Measurements from ENCODE around the gene CCDC69.

Gene CCDC69

DNA sequence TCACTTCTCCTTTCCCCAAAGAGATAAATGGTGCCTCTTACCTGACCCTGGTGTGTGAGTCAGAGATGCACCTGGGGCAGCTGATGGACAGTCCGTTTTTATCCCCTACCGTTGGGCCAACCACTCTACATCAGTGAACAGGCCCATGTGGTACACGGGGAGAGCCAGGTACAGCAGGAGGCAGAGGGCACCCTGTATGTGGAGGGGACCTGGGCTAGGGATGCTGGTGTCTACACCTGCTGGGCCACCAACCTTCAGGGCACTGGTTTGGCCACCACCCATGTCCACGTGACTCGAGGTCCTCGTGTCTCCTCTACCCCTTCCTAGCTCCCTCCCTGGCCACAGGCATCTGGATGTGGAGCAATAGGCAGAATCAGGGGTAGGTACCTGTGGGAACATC is 43.6 kb downstream of the CCDC69 start:
- H3K27me3 ChIP-seq (ENCODE audit: control insufficient read depth in 3 of 3, insufficient read depth in 3 of 3, low read depth in 1 of 3, low read length in 3 of 3) = peaks cover 0 to 21% (median 0%) of the 10 kb centered on the region in 3 experiments
- no peaks in the 10 kb centered on the region for H3K79me1 ChIP-seq (ENCODE audit: low read depth, low read length)
- H3K14ac ChIP-seq (ENCODE audit: low read length) = no peak overlapping the region
- H3K9me3 ChIP-seq (replicated peaks in 1 of 2; ENCODE audit: control insufficient read depth in 2 of 2, insufficient read depth in 1 of 2, low read depth in 1 of 2, low read length in 2 of 2) = no peaks in the 10 kb centered on the region
- H2AFZ ChIP-seq (ENCODE audit: low read length) = no peak overlapping the region
- H2BK12ac ChIP-seq (ENCODE audit: low read length) = no peak overlapping the region
- H3K4me2 ChIP-seq (ENCODE audit: insufficient read depth, low read length, poor library complexity, severe bottlenecking) = no peak overlapping the region
- no peak overlapping the region for H3K18ac ChIP-seq (ENCODE audit: low read length)
- no peak overlapping the region for H3K23ac ChIP-seq (ENCODE audit: low read depth, low read length, poor library complexity)
- H2AK5ac ChIP-seq (ENCODE audit: low read depth, low read length) = no peak overlapping the region
- no peak overlapping the region for H3K4me3 ChIP-seq (ENCODE audit: low read length in 2 of 2)
- DNase-seq (ENCODE audit: low spot score) = no peak
- no CpG with 5 or more reads among the region's 6 CpGs for WGBS, 2 donors (ENCODE audit: extremely low coverage in 2 of 2, insufficient read length in 2 of 2, insufficient replicate concordance in 1 of 2)
- H4K8ac ChIP-seq (ENCODE audit: low read depth, low read length) = no peak overlapping the region
- H4K91ac ChIP-seq (ENCODE audit: low read depth, low read length, poor library complexity) = no peak overlapping the region
- no peak overlapping the region for H2BK120ac ChIP-seq (ENCODE audit: low read depth, low read length)
- H3K4ac ChIP-seq (ENCODE audit: low read length) = no peak overlapping the region
- peaks cover 0 to 1% of the 10 kb centered on the region in 2 donors for H3K4me1 ChIP-seq (ENCODE audit: control insufficient read depth in 2 of 2, insufficient read depth in 1 of 2, low read depth in 1 of 2, low read length in 2 of 2)
- H3K36me3 ChIP-seq (replicated peaks in 1 of 2; ENCODE audit: control insufficient read depth in 2 of 2, insufficient read depth in 2 of 2, low read length in 2 of 2) = no peaks in the 10 kb centered on the region
- H2BK5ac ChIP-seq (ENCODE audit: low read length) = no peak overlapping the region
- no peak overlapping the region for H2BK15ac ChIP-seq (ENCODE audit: low read length)
- no peak overlapping the region for H3K27ac ChIP-seq (replicated peaks; ENCODE audit: low read length)
- no peak overlapping the region for H3K9ac ChIP-seq (ENCODE audit: low read depth, low read length, poor library complexity)

GRCh38 chr5:151179489-151179840 is 44.4 kb downstream of the CCDC69 start:
- no peak overlapping the region for H3K4me2 ChIP-seq (ENCODE audit: insufficient read depth, low read length, poor library complexity, severe bottlenecking)
- H2BK12ac ChIP-seq (ENCODE audit: low read length) = no peak overlapping the region
- H3K9ac ChIP-seq (ENCODE audit: low read depth, low read length, poor library complexity) = no peak overlapping the region
- H2AFZ ChIP-seq (ENCODE audit: low read length) = no peak overlapping the region
- no peak overlapping the region for H3K4me3 ChIP-seq (ENCODE audit: low read length in 2 of 2)
- no peaks in the 10 kb centered on the region for H3K9me3 ChIP-seq (replicated peaks in 1 of 2; ENCODE audit: control insufficient read depth in 2 of 2, insufficient read depth in 1 of 2, low read depth in 1 of 2, low read length in 2 of 2)
- H2AK5ac ChIP-seq (ENCODE audit: low read depth, low read length) = no peak overlapping the region
- H2BK5ac ChIP-seq (ENCODE audit: low read length) = no peak overlapping the region
- no peak overlapping the region for H2BK120ac ChIP-seq (ENCODE audit: low read depth, low read length)
- no peak overlapping the region for H3K18ac ChIP-seq (ENCODE audit: low read length)
- peaks cover 0 to 21% (median 0%) of the 10 kb centered on the region in 3 experiments for H3K27me3 ChIP-seq (ENCODE audit: control insufficient read depth in 3 of 3, insufficient read depth in 3 of 3, low read depth in 1 of 3, low read length in 3 of 3)
- no peak for DNase-seq (ENCODE audit: low spot score)
- WGBS, 2 donors (ENCODE audit: extremely low coverage in 2 of 2, insufficient read length in 2 of 2, insufficient replicate concordance in 1 of 2) = no CpG with 5 or more reads among the region's 4 CpGs
- no peak overlapping the region for H3K4ac ChIP-seq (ENCODE audit: low read length)
- H3K36me3 ChIP-seq (replicated peaks in 1 of 2; ENCODE audit: control insufficient read depth in 2 of 2, insufficient read depth in 2 of 2, low read length in 2 of 2) = no peaks in the 10 kb centered on the region
- no peak overlapping the region for H3K23ac ChIP-seq (ENCODE audit: low read depth, low read length, poor library complexity)
- no peak overlapping the region for H4K91ac ChIP-seq (ENCODE audit: low read depth, low read length, poor library complexity)
- no peaks in the 10 kb centered on the region for H3K4me1 ChIP-seq (ENCODE audit: control insufficient read depth in 2 of 2, insufficient read depth in 1 of 2, low read depth in 1 of 2, low read length in 2 of 2)
- H2BK15ac ChIP-seq (ENCODE audit: low read length) = no peak overlapping the region
- H3K27ac ChIP-seq (replicated peaks; ENCODE audit: low read length) = no peak overlapping the region
- H3K14ac ChIP-seq (ENCODE audit: low read length) = no peak overlapping the region
- H4K8ac ChIP-seq (ENCODE audit: low read depth, low read length) = no peak overlapping the region
- no peaks in the 10 kb centered on the region for H3K79me1 ChIP-seq (ENCODE audit: low read depth, low read length)

GRCh38 chr5:151178777-151179488 is 45.0 kb downstream of the CCDC69 start:
- Histone ChIP-seq H2BK12ac (ENCODE audit: low read length) (no peak overlapping the region), H3K4me2 (ENCODE audit: insufficient read depth, low read length, poor library complexity, severe bottlenecking) (no peak overlapping the region), H3K4me1 (ENCODE audit: control insufficient read depth in 2 of 2, insufficient read depth in 1 of 2, low read depth in 1 of 2, low read length in 2 of 2) (no peaks in the 10 kb centered on the region), H3K36me3 (replicated peaks in 1 of 2; ENCODE audit: control insufficient read depth in 2 of 2, insufficient read depth in 2 of 2, low read length in 2 of 2) (no peaks in the 10 kb centered on the region), H3K9me3 (replicated peaks in 1 of 2; ENCODE audit: control insufficient read depth in 2 of 2, insufficient read depth in 1 of 2, low read depth in 1 of 2, low read length in 2 of 2) (no peaks in the 10 kb centered on the region), H3K14ac (ENCODE audit: low read length) (no peak overlapping the region), H3K27ac (replicated peaks; ENCODE audit: low read length) (no peak overlapping the region), H3K23ac (ENCODE audit: low read depth, low read length, poor library complexity) (no peak overlapping the region), H3K4me3 (ENCODE audit: low read length in 2 of 2) (no peak overlapping the region), H2BK15ac (ENCODE audit: low read length) (no peak overlapping the region), H3K27me3 (ENCODE audit: control insufficient read depth in 3 of 3, insufficient read depth in 3 of 3, low read depth in 1 of 3, low read length in 3 of 3) (peaks cover 0 to 15% (median 0%) of the 10 kb centered on the region in 3 experiments), H4K91ac (ENCODE audit: low read depth, low read length, poor library complexity) (peak overlapping the region; percentile 46), H3K79me1 (ENCODE audit: low read depth, low read length) (peaks cover 1% of the 10 kb centered on the region), H3K9ac (ENCODE audit: low read depth, low read length, poor library complexity) (no peak overlapping the region), H3K4ac (ENCODE audit: low read length) (no peak overlapping the region), H2AK5ac (ENCODE audit: low read depth, low read length) (no peak overlapping the region), H2BK5ac (ENCODE audit: low read length) (no peak overlapping the region), H2BK120ac (ENCODE audit: low read depth, low read length) (no peak overlapping the region), H2AFZ (ENCODE audit: low read length) (no peak overlapping the region), H4K8ac (ENCODE audit: low read depth, low read length) (no peak overlapping the region), H3K18ac (ENCODE audit: low read length) (no peak overlapping the region)
- DNase-seq (ENCODE audit: low spot score) = no peak
- WGBS, 2 donors (ENCODE audit: extremely low coverage in 2 of 2, insufficient read length in 2 of 2, insufficient replicate concordance in 1 of 2) = no CpG with 5 or more reads among the region's 5 CpGs

GRCh38 chr5:151178372-151178771 is 45.5 kb downstream of the CCDC69 start:
- DNase-seq (ENCODE audit: low spot score) = no peak
- Histone ChIP-seq H2AFZ (ENCODE audit: low read length) (no peak overlapping the region), H2BK15ac (ENCODE audit: low read length) (no peak overlapping the region), H2BK120ac (ENCODE audit: low read depth, low read length) (no peak overlapping the region), H3K4me2 (ENCODE audit: insufficient read depth, low read length, poor library complexity, severe bottlenecking) (no peak overlapping the region), H3K4me1 (ENCODE audit: control insufficient read depth in 2 of 2, insufficient read depth in 1 of 2, low read depth in 1 of 2, low read length in 2 of 2) (no peaks in the 10 kb centered on the region), H3K79me1 (ENCODE audit: low read depth, low read length) (peaks cover 1% of the 10 kb centered on the region), H2BK12ac (ENCODE audit: low read length) (no peak overlapping the region), H2AK5ac (ENCODE audit: low read depth, low read length) (no peak overlapping the region), H3K9me3 (replicated peaks in 1 of 2; ENCODE audit: control insufficient read depth in 2 of 2, insufficient read depth in 1 of 2, low read depth in 1 of 2, low read length in 2 of 2) (no peaks in the 10 kb centered on the region), H3K27me3 (ENCODE audit: control insufficient read depth in 3 of 3, insufficient read depth in 3 of 3, low read depth in 1 of 3, low read length in 3 of 3) (peaks cover 0 to 11% (median 0%) of the 10 kb centered on the region in 3 experiments), H3K4ac (ENCODE audit: low read length) (no peak overlapping the region), H4K91ac (ENCODE audit: low read depth, low read length, poor library complexity) (no peak overlapping the region), H3K14ac (ENCODE audit: low read length) (no peak overlapping the region), H3K4me3 (ENCODE audit: low read length in 2 of 2) (no peak overlapping the region), H3K36me3 (replicated peaks in 1 of 2; ENCODE audit: control insufficient read depth in 2 of 2, insufficient read depth in 2 of 2, low read length in 2 of 2) (no peaks in the 10 kb centered on the region), H3K23ac (ENCODE audit: low read depth, low read length, poor library complexity) (no peak overlapping the region), H2BK5ac (ENCODE audit: low read length) (no peak overlapping the region), H3K18ac (ENCODE audit: low read length) (no peak overlapping the region), H3K9ac (ENCODE audit: low read depth, low read length, poor library complexity) (no peak overlapping the region), H4K8ac (ENCODE audit: low read depth, low read length) (no peak overlapping the region), H3K27ac (replicated peaks; ENCODE audit: low read length) (no peak overlapping the region)
- WGBS, 2 donors (ENCODE audit: extremely low coverage in 2 of 2, insufficient read length in 2 of 2, insufficient replicate concordance in 1 of 2) = no CpG with 5 or more reads among the region's 1 CpG

All from neuronal stem cell (in vitro differentiated cells).